ENCODE results near the gene RPTOR. TPM values are rescaled to one million over a fixed set of nuclear protein-coding genes. Genes with fewer than 3 reads are reported as not detected.

Gene RPTOR
- total RNA-seq, 2 experiments from 2014 or later, result 48.1 to 87.8 TPM

GRCh38 chr17:80786470-80786869 lies 241.8 kb downstream of the RPTOR start:
- no TSS peak for BruUV-seq (replicated peaks)
- peaks cover 14% of the 10 kb centered on the region; the same call in 1 of the 2 replicates for H3K79me2 ChIP-seq (ENCODE audit: insufficient read depth, low read depth, low read length)
- H4K20me1 ChIP-seq (ENCODE audit: insufficient read depth, low read length), result no peaks in the 10 kb centered on the region
- ChIA-PET CTCF (ENCODE audit: unreplicated experiment) (no interaction called here), POLR2A (interaction anchor here (0.7 kb wide), 1 partner anchor 313 kb away, joined by 3 read pairs; no protein-coding TSS in a partner anchor)
- no peak overlapping the region for H3K4me3 ChIP-seq (ENCODE audit: low read depth, low read length, poor library complexity, severe bottlenecking)
- peaks cover 26% of the 10 kb centered on the region for H3K36me3 ChIP-seq (ENCODE audit: insufficient read depth, low read length)
- no peaks in the 10 kb centered on the region for H3K9me2 ChIP-seq (ENCODE audit: insufficient read depth, low read length)
- H3K9me3 ChIP-seq (ENCODE audit: low read length), result peaks cover 12% of the 10 kb centered on the region
- no peak overlapping the region for H3K4me2 ChIP-seq (ENCODE audit: low read length)
- no peak overlapping the region for H3K27ac ChIP-seq (ENCODE audit: low read depth, low read length, poor library complexity, severe bottlenecking)
- H2AFZ ChIP-seq (ENCODE audit: low read length), result no peak overlapping the region
- DNase-seq (ENCODE audit: low spot score), result no peak
- no peak for TF ChIP-seq CTCF (conservative IDR thresholded peaks at IDR 0.05; ENCODE audit: low read length)
- TF ChIP-seq EZH2phosphoT487 (IDR thresholded peaks at IDR 0.05; ENCODE audit: borderline replicate concordance, low read depth, low read length), result no peak
- peaks cover 56% of the 10 kb centered on the region for H3K4me1 ChIP-seq (ENCODE audit: insufficient read depth, low read length, poor library complexity, severe bottlenecking)
- intact Hi-C loops (cut with micrococcal nuclease; ENCODE audit: unreplicated experiment), result no loop called here

- H3K4me1 ChIP-seq (ENCODE audit: insufficient read depth, low read length, poor library complexity, severe bottlenecking), result peaks cover 53% of the 10 kb centered on the region
- intact Hi-C loops (cut with micrococcal nuclease; ENCODE audit: unreplicated experiment), result no loop called here
- no peak for DNase-seq (ENCODE audit: low spot score)
- no TSS peak for BruUV-seq (replicated peaks)
- peaks cover 14% of the 10 kb centered on the region; the same call in 1 of the 2 replicates for H3K79me2 ChIP-seq (ENCODE audit: insufficient read depth, low read depth, low read length)
- POLR2A ChIA-PET, result interaction anchor here (0.7 kb wide), 1 partner anchor 314 kb away, joined by 3 read pairs; no protein-coding TSS in a partner anchor
- H4K20me1 ChIP-seq (ENCODE audit: insufficient read depth, low read length), result no peaks in the 10 kb centered on the region
- no peak overlapping the region for H3K4me3 ChIP-seq (ENCODE audit: low read depth, low read length, poor library complexity, severe bottlenecking)
- peaks cover 28% of the 10 kb centered on the region for H3K36me3 ChIP-seq (ENCODE audit: insufficient read depth, low read length)
- CTCF ChIA-PET (ENCODE audit: unreplicated experiment), result no interaction called here
- no peaks in the 10 kb centered on the region for H3K9me2 ChIP-seq (ENCODE audit: insufficient read depth, low read length)
- H2AFZ ChIP-seq (ENCODE audit: low read length), result no peak overlapping the region
- peaks cover 12% of the 10 kb centered on the region for H3K9me3 ChIP-seq (ENCODE audit: low read length)
- H3K27ac ChIP-seq (ENCODE audit: low read depth, low read length, poor library complexity, severe bottlenecking), result no peak overlapping the region
- TF ChIP-seq EZH2phosphoT487 (IDR thresholded peaks at IDR 0.05; ENCODE audit: borderline replicate concordance, low read depth, low read length) (no peak), CTCF (conservative IDR thresholded peaks at IDR 0.05; ENCODE audit: low read length) (no peak)
- H3K4me2 ChIP-seq (ENCODE audit: low read length), result no peak overlapping the region
Observed at GRCh38 chr17:80786887-80787286, 242.2 kb downstream of the RPTOR start.

GRCh38 chr17:80787881-80788280 lies 243.2 kb downstream of the RPTOR start:
- H3K27ac ChIP-seq (ENCODE audit: low read depth, low read length, poor library complexity, severe bottlenecking), result no peak overlapping the region
- BruUV-seq (replicated peaks), result no TSS peak
- no peak overlapping the region for H3K4me2 ChIP-seq (ENCODE audit: low read length)
- intact Hi-C loops (cut with micrococcal nuclease; ENCODE audit: unreplicated experiment), result no loop called here
- no peak overlapping the region for H2AFZ ChIP-seq (ENCODE audit: low read length)
- no peak overlapping the region for H3K4me3 ChIP-seq (ENCODE audit: low read depth, low read length, poor library complexity, severe bottlenecking)
- no peaks in the 10 kb centered on the region for H4K20me1 ChIP-seq (ENCODE audit: insufficient read depth, low read length)
- ChIA-PET CTCF (ENCODE audit: unreplicated experiment) (no interaction called here), POLR2A (no interaction called here)
- DNase-seq (ENCODE audit: low spot score), result no peak
- peaks cover 14% of the 10 kb centered on the region; the same call in 1 of the 2 replicates for H3K79me2 ChIP-seq (ENCODE audit: insufficient read depth, low read depth, low read length)
- H3K9me3 ChIP-seq (ENCODE audit: low read length), result peaks cover 12% of the 10 kb centered on the region
- TF ChIP-seq CTCF (conservative IDR thresholded peaks at IDR 0.05; ENCODE audit: low read length) (no peak), EZH2phosphoT487 (IDR thresholded peaks at IDR 0.05; ENCODE audit: borderline replicate concordance, low read depth, low read length) (no peak)
- peaks cover 28% of the 10 kb centered on the region for H3K36me3 ChIP-seq (ENCODE audit: insufficient read depth, low read length)
- peaks cover 43% of the 10 kb centered on the region for H3K4me1 ChIP-seq (ENCODE audit: insufficient read depth, low read length, poor library complexity, severe bottlenecking)
- no peaks in the 10 kb centered on the region for H3K9me2 ChIP-seq (ENCODE audit: insufficient read depth, low read length)

All from OCI-LY7 (cell line).